OCI-LY7 (cell line): Measurements from ENCODE around the gene SERPIND1. TPM values are rescaled to one million over a fixed set of nuclear protein-coding genes. Genes with fewer than 3 reads are reported as not detected.

Experiments
- BruUV-seq: library from RNA; stranded (reverse); fragments of 400-500 nt; replicated peaks from 2 replicates; lab custom pipeline; 2021; lab: Mats Ljungman, UMichigan
- CTCF ChIA-PET: fragments of 300-600 bp; sonication (Branson Sonifier 250); formaldehyde crosslinking; loops from one replicate; lab custom pipeline; 2022; ENCODE audit warnings: antibody characterized with exemption; ENCODE audit not compliant: unreplicated experiment; lab: Charles Lee
- POLR2A ChIA-PET: fragments of 300-600 bp; sonication (Branson Sonifier 250); formaldehyde crosslinking; loops from one replicate; lab custom pipeline; 2022; ENCODE audit warnings: antibody characterized with exemption; lab: Charles Lee
- DNase-seq: peaks from one replicate; pipeline ENCODE4 v3.0.0-alpha.2; 2015; ENCODE audit warnings: low spot score
- H2AFZ ChIP-seq: fragments of 200-600 bp; sonication (generic), shearing (Covaris generic); 2 replicates; pipeline ENCODE4 v1.6.1; 2014; ENCODE audit warnings: mild to moderate bottlenecking, antibody characterized with exemption, low read length, moderate library complexity
- H3K27ac ChIP-seq: fragments of 200-600 bp; sonication (generic); 2 replicates; pipeline ENCODE4 v1.5.1; 2014; ENCODE audit warnings: mixed run types, low read depth, mild to moderate bottlenecking, moderate library complexity, low read length, inconsistent platforms; ENCODE audit not compliant: poor library complexity, severe bottlenecking
- H3K36me3 ChIP-seq: fragments of 200-600 bp; sonication (generic); 2 replicates; pipeline ENCODE4 v1.6.1; 2014; ENCODE audit warnings: mild to moderate bottlenecking, antibody characterized with exemption, low read length, moderate library complexity, mixed read lengths; ENCODE audit not compliant: insufficient read depth
- H3K4me1 ChIP-seq: fragments of 200-600 bp; sonication (generic); 2 replicates; pipeline ENCODE4 v1.5.1; 2014; ENCODE audit warnings: mild to moderate bottlenecking, low read length; ENCODE audit not compliant: insufficient read depth, poor library complexity, severe bottlenecking
- H3K4me2 ChIP-seq: fragments of 200-600 bp; sonication (generic); 2 replicates; pipeline ENCODE4 v1.6.1; 2014; ENCODE audit warnings: mild to moderate bottlenecking, low read length
- H3K4me3 ChIP-seq: fragments of 200-600 bp; sonication (generic); 2 replicates; pipeline ENCODE4 v1.5.1; 2014; ENCODE audit warnings: mild to moderate bottlenecking, low read depth, low read length; ENCODE audit not compliant: poor library complexity, severe bottlenecking
- H3K79me2 ChIP-seq: fragments of 200-600 bp; sonication (generic); 2 replicates; pipeline ENCODE4 v1.6.1; 2016; ENCODE audit warnings: low read depth, mild to moderate bottlenecking, low read length, moderate library complexity, mixed read lengths; ENCODE audit not compliant: insufficient read depth
- H3K9me2 ChIP-seq: fragments of 200-600 bp; sonication (generic); 2 replicates; pipeline ENCODE4 v1.6.1; 2016; ENCODE audit warnings: mild to moderate bottlenecking, low read length, mixed read lengths; ENCODE audit not compliant: insufficient read depth
- H3K9me3 ChIP-seq: fragments of 200-600 bp; sonication (generic); 2 replicates; pipeline ENCODE4 v1.6.1; 2014; ENCODE audit warnings: mild to moderate bottlenecking, mixed run types, low read length, mixed read lengths
- H4K20me1 ChIP-seq: fragments of 200-600 bp; sonication (generic); 2 replicates; pipeline ENCODE4 v1.6.1; 2014; ENCODE audit warnings: mild to moderate bottlenecking, antibody characterized with exemption, low read length, moderate library complexity, mixed read lengths; ENCODE audit not compliant: insufficient read depth
- CTCF ChIP-seq: fragments of 200-600 bp; sonication (generic); conservative IDR thresholded peaks from 2 replicates; pipeline ENCODE4 v1.5.1; 2014; ENCODE audit warnings: mild to moderate bottlenecking, antibody characterized with exemption, low read length, moderate library complexity, mixed read lengths
- EZH2phosphoT487 ChIP-seq: fragments of 200-600 bp; sonication (generic); IDR thresholded peaks from 2 replicates; pipeline ENCODE4 v1.6.1; 2018; ENCODE audit warnings: low read depth, borderline replicate concordance, mild to moderate bottlenecking, mixed run types, antibody characterized with exemption, low read length, moderate library complexity, mixed read lengths
- intact Hi-C: fragments of 100-400 bp; cut with micrococcal nuclease; formaldehyde crosslinking; loops from one replicate; pipeline ENCODE4 v1.10.0; 2022; ENCODE audit not compliant: unreplicated experiment
- total RNA-seq, 2 experiments: library from RNA; depleted of rRNA in 1 of 2; stranded (reverse); fragments of >200 nt in 1 of 2; shearing (Covaris generic) in 1 of 2; gene quantifications; 2 replicates each; pipeline ENCODE4 v1.2.3, GENCODE V29; 2014 to 2022

Gene SERPIND1
- total RNA-seq, 2 experiments from 2014 or later: not detected

- Histone ChIP-seq H3K79me2 (no peaks in the 10 kb centered on the region), H2AFZ (no peak overlapping the region), H4K20me1 (no peaks in the 10 kb centered on the region), H3K9me3 (no peaks in the 10 kb centered on the region), H3K4me2 (no peak overlapping the region), H3K36me3 (peaks cover 23% of the 10 kb centered on the region; the same call in 1 of the 2 replicates), H3K27ac (no peak overlapping the region), H3K4me1 (peaks cover 10% of the 10 kb centered on the region), H3K9me2 (no peaks in the 10 kb centered on the region), H3K4me3 (no peak overlapping the region)
- TF ChIP-seq EZH2phosphoT487 (no peak), CTCF (no peak)
- no TSS peak for BruUV-seq
- intact Hi-C loops: no loop called here
- ChIA-PET CTCF (no interaction called here), POLR2A (interaction anchor here (1.0 to 1.1 kb wide), 2 partner anchors 9 to 121 kb away, joined by 3 read pairs; no protein-coding TSS in a partner anchor)
- no peak for DNase-seq
These were observed 21.7 kb upstream of the SERPIND1 start for GRCh38 chr22:20752104-20752741.

GRCh38 chr22:20752873-20753272, 21.0 kb upstream of the SERPIND1 start:
- H3K4me1 ChIP-seq: peaks cover 10% of the 10 kb centered on the region
- no peaks in the 10 kb centered on the region for H3K9me2 ChIP-seq
- no peak overlapping the region for H3K4me2 ChIP-seq
- H3K79me2 ChIP-seq: no peaks in the 10 kb centered on the region
- H3K36me3 ChIP-seq: peaks cover 19% of the 10 kb centered on the region; the same call in 1 of the 2 replicates
- no peaks in the 10 kb centered on the region for H4K20me1 ChIP-seq
- no peak overlapping the region for H2AFZ ChIP-seq
- DNase-seq: no peak
- H3K9me3 ChIP-seq: no peaks in the 10 kb centered on the region
- CTCF ChIA-PET: no interaction called here
- POLR2A ChIA-PET: interaction anchor here (1.0 to 1.1 kb wide), 2 partner anchors 8 to 122 kb away, joined by 3 read pairs; no protein-coding TSS in a partner anchor
- no TSS peak for BruUV-seq
- no peak overlapping the region for H3K27ac ChIP-seq
- intact Hi-C loops: no loop called here
- no peak overlapping the region for H3K4me3 ChIP-seq
- no peak for TF ChIP-seq CTCF

- Histone ChIP-seq H3K79me2 (no peaks in the 10 kb centered on the region), H3K27ac (no peak overlapping the region), H2AFZ (no peak overlapping the region), H3K9me3 (no peaks in the 10 kb centered on the region), H3K4me2 (no peak overlapping the region), H3K4me1 (no peaks in the 10 kb centered on the region), H3K36me3 (peaks cover 30% of the 10 kb centered on the region), H3K9me2 (no peaks in the 10 kb centered on the region), H4K20me1 (no peaks in the 10 kb centered on the region), H3K4me3 (no peak overlapping the region)
- intact Hi-C loops: no loop called here
- no TSS peak for BruUV-seq
- ChIA-PET CTCF (no interaction called here), POLR2A (no interaction called here)
- TF ChIP-seq CTCF (no peak), EZH2phosphoT487 (no peak)
- no peak for DNase-seq
These were observed 17.1 kb upstream of the SERPIND1 start for GRCh38 chr22:20756846-20757245.
